H7 (cell line): Measurements from ENCODE around the gene E2F8. TPM values are rescaled to one million over a fixed set of nuclear protein-coding genes. Genes with fewer than 3 reads are reported as not detected.

Experiments used
- DNase-seq: peaks from one replicate; pipeline ENCODE4 v3.0.0; 2012
- H3K27me3 ChIP-seq: 2 replicates; pipeline ENCODE4 v1.6.0; 2011; ENCODE audit warnings: mild to moderate bottlenecking, low read length; ENCODE audit not compliant: control insufficient read depth, insufficient read depth
- H3K36me3 ChIP-seq: replicated peaks from 2 replicates; pipeline ENCODE4 v1.5.1; 2011; ENCODE audit warnings: low read length; ENCODE audit not compliant: control insufficient read depth, insufficient read depth
- H3K4me3 ChIP-seq: 2 replicates; pipeline ENCODE4 v1.5.1; 2011; ENCODE audit warnings: low read depth, mild to moderate bottlenecking, control low read depth, low read length, moderate library complexity; ENCODE audit not compliant: insufficient read depth
- total RNA-seq: library from RNA; depleted of rRNA; stranded (reverse); fragments of >200 nt; shearing (Covaris generic); gene quantifications from 2 replicates; pipeline ENCODE4 v1.2.3, GENCODE V29; 2014

Gene E2F8
- total RNA-seq, 1 experiment from 2014 or later: 5.6 TPM

DNA sequence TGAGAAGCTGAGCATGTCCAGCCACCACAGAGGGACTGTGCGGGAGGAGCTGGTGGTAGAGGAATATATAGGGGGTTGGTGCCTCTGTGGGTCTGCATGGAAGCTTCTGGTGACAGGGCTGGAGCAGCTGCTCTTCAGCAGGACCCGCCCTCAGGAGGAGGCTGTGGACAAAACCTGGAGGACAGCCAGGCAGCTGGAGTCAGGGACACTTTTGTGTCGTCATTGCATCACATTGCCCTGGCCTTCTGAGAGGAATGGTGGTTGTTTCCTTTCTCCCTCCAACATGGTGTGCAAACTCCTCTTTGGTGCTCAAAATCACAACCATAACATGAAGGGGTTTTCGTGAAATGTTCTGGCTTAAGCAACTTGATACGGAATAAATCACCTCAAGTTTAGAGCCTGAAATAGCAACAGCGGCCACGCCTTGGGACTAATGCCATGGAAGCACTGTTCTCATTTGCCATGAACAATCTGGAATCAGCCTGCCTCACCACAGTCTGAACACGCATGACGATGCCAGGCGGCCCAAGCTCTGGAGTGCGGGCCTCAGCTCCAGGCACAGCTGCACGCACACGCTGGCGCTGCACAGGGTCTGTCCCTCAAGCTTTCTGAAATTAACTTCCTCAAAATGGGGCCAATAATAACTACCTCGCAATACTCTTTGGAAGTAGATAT lies 21.8 kb downstream of the E2F8 start:
- Histone ChIP-seq H3K27me3 (no peaks in the 10 kb centered on the region; the same call in 1 of the 2 replicates), H3K36me3 (no peaks in the 10 kb centered on the region), H3K4me3 (no peak overlapping the region)
- DNase-seq: peak; percentile 38

DNA sequence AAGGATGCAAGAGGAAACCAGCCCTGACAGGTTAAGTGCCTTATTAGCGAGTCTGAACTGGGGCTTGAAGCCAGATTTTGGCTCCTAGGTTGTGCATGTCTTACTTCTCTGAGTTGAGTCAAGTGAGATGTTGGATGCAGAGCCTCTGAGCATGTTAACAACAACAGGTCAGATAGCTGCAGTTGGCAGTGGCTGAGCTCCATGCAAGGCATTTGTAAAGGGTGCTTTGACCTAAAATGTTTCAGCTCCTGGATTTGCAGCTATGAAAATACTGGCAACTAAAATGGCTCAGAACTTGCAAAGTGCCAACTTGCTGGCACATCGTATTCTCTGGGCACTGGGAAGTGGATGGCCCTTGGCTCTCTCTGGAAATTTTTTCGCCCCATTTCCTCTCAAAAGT lies 22.5 kb downstream of the E2F8 start:
- Histone ChIP-seq H3K4me3 (no peak overlapping the region), H3K27me3 (no peaks in the 10 kb centered on the region; the same call in 1 of the 2 replicates), H3K36me3 (no peaks in the 10 kb centered on the region)
- DNase-seq: no peak

GRCh38 chr11:19216709-19217374 lies 23.9 kb downstream of the E2F8 start:
- Histone ChIP-seq H3K36me3 (no peaks in the 10 kb centered on the region), H3K27me3 (no peaks in the 10 kb centered on the region; the same call in 1 of the 2 replicates), H3K4me3 (no peak overlapping the region)
- DNase-seq: no peak

GRCh38 chr11:19216021-19216420 lies 24.7 kb downstream of the E2F8 start:
- Histone ChIP-seq H3K4me3 (no peak overlapping the region), H3K36me3 (no peaks in the 10 kb centered on the region), H3K27me3 (no peaks in the 10 kb centered on the region; the same call in 1 of the 2 replicates)
- no peak for DNase-seq

- no peaks in the 10 kb centered on the region for H3K27me3 ChIP-seq
- H3K4me3 ChIP-seq: no peak overlapping the region
- DNase-seq: peak; percentile 40
- no peaks in the 10 kb centered on the region for H3K36me3 ChIP-seq
These were observed 31.0 kb downstream of the E2F8 start for GRCh38 chr11:19209617-19210370.

GRCh38 chr11:19208959-19209546 lies 31.7 kb downstream of the E2F8 start:
- H3K36me3 ChIP-seq: no peaks in the 10 kb centered on the region
- no peak overlapping the region for H3K4me3 ChIP-seq
- H3K27me3 ChIP-seq: no peaks in the 10 kb centered on the region
- DNase-seq: no peak

GRCh38 chr11:19208181-19208580 lies 32.6 kb downstream of the E2F8 start:
- no peak overlapping the region for H3K4me3 ChIP-seq
- DNase-seq: no peak
- H3K36me3 ChIP-seq: no peaks in the 10 kb centered on the region
- no peaks in the 10 kb centered on the region for H3K27me3 ChIP-seq

- Histone ChIP-seq H3K4me3 (no peak overlapping the region), H3K27me3 (no peaks in the 10 kb centered on the region), H3K36me3 (no peaks in the 10 kb centered on the region)
- no peak for DNase-seq
These were observed 35.9 kb downstream of the E2F8 start for GRCh38 chr11:19204836-19205235.

DNA sequence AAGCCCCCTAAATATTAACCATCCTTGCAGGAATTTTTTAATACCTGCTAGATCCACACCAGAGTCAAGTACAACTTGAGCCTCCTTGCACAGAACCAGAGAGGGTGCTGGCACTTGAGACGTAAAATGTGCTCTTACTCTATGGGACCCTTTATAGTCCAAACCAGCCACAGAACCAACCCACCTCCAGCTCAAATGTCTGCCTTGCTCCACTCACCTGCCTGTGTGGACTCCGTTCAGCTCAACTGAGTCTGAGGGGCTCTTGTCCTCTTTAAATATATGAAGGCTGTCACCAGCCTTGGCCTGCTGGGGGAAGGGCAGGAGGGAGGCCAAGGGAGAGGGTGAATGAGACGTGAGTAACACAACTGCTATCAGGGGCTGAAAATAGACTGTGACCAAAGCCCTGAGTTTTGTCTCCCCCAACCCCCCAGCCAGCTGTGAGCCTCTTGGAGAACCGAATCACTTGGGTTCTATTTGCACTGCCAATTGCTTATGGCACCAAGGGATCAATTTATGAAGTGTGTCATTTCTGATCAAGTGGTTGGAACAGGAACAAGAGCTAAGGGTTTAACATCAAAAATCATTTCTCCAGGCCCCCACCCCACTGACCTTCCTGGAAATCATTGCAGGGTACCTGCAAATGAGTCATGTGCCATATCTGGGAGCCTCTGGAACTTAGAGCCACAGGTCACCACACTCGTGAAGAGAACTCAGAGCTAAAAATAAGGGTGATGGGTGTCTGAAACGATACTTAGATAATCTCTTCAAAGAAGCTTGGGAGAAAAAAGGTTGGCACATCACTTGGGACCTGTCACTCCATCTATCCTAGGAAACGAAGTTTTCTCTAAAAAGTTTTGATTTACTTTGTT lies 38.8 kb downstream of the E2F8 start, which contains the start of gene CSRP3:
Gene CSRP3 (minus strand): TSS at position 247 of the 869 bp plus-strand sequence. CDS start 9,535 bp downstream, outside the sequence.
- H3K36me3 ChIP-seq: no peaks in the 10 kb centered on the region
- no peak within 1 kb of the TSS for H3K4me3 ChIP-seq
- H3K27me3 ChIP-seq: no peaks in the 10 kb centered on the region
- DNase-seq: no peak

DNA sequence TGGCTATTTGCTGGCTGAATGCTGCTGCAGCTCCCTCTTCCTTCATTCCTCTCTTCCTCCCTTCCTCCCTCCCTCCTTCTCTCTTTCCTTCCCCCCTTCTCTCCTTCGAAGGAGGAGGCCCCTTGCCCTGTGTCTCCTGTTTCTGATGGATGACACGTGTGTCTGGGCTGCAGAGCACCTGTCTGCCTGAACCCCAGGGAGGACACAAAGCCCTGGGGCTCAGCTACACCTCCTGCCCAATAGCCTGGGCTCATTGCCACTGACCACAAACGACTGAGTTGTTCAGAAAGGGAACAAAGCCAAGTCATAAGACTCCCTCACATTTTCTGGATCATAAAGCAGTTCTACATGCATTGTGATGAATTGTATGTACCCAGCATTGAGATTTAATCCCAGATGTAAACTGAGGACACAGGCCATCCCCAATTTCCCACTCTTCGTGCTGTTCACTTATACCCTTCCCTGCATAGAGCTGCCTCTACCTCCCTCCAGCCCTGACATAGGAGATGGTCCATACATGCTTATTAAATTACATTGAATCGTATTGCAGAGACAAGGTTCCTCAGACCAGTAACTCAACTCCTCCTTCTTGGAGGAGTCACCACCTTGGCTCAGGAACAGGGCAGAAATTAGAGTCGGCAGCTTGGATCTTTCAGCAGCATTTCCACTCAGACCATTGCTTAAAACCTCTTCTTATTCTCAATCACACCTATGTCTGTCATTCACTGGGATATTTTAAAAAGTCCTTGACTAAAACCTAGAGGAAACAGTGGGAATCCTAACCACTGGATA lies 40.1 kb downstream of the E2F8 start:
- Histone ChIP-seq H3K27me3 (no peaks in the 10 kb centered on the region), H3K36me3 (no peaks in the 10 kb centered on the region), H3K4me3 (no peak overlapping the region)
- DNase-seq: no peak

DNA sequence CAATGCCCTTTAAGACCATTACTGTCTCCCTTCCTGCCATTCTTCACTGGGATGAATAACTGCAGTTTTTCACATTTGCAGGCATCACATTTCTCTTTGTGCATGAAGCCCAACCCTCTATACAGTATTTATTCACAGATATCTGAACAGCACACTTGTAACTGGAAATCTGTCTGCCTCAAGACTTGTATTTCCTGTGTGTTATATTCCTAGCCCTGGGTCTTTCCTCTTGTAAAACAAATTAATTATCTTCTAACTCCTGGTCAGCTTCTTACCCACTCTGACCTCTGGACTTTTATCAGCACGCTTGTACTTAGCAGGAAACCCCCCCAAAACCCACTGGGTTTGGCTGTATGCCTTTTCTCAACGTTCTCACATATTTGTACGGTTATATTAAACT lies 41.0 kb downstream of the E2F8 start:
- no peak overlapping the region for H3K4me3 ChIP-seq
- H3K36me3 ChIP-seq: no peaks in the 10 kb centered on the region
- no peaks in the 10 kb centered on the region for H3K27me3 ChIP-seq
- DNase-seq: no peak

GRCh38 chr11:19199048-19199447 lies 41.7 kb downstream of the E2F8 start:
- Histone ChIP-seq H3K27me3 (no peaks in the 10 kb centered on the region), H3K36me3 (no peaks in the 10 kb centered on the region), H3K4me3 (no peak overlapping the region)
- no peak for DNase-seq

- Histone ChIP-seq H3K27me3 (no peaks in the 10 kb centered on the region), H3K4me3 (no peak overlapping the region), H3K36me3 (no peaks in the 10 kb centered on the region)
- DNase-seq: no peak
These were observed 44.3 kb downstream of the E2F8 start for GRCh38 chr11:19196432-19196831.
